ENCODE measurements around the gene IL25.
"Not testable (repeated sequence)": the region's sequence is repeated elsewhere in the genome, so short reads cannot be mapped to it uniquely, and the experiment has no call there.

Gene IL25

DNA sequence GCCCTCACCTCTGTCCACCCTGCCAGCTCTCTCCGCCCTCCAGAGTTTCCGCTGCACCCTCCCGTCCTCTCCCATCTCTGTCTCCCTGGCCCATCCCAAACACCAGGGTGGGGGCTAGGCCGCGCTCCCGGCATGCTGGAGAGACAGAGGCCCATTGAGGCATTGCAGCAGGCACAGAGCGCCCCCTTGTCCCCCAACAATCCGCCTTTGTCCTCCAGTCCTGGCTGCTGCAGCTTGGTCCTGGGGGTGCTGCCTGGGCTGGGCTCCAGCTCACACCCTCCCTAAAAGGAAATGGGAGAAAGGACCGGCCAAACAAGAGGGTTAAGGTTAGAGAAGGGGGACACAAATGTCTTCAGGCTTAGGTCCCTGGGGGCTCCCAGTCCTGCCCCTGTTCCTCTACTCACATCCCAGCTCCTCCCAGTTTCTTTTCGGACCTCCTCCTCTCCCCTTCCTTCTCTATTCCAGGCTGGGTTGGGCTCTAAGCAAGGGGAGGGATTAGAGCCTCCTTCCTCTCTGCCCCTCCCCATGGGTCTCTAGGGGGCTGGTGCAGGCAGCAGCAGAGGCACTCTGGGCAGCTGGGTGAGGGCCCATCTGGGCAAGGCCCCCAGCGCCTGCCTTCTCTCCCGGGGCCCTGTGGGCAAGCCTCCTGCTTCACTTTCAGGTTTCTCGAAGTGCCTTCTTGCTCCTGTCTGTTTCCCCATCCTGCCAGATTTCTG is 4.0 kb downstream of the IL25 start, which contains the start of gene CMTM5:
TSS of gene CMTM5 (plus strand) at position 565 of the 716 bp plus-strand sequence. CDS start 206 bp downstream, outside the sequence.
- no peak for DNase-seq

DNA sequence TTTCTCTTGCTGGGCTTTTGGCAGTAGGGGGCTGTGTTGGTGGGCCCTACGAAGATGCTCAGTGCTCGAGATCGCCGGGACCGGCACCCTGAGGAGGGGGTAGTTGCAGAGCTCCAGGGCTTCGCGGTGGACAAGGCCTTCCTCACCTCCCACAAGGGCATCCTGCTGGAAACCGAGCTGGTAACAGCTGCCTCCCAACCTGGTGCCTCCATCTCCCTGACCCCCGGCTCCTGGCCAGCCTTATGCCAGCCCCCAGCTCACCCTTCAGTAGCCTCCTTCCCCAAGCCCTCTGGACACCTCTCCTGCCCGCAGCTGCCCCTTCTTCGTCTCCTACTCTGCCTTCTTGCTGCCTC is 4.6 kb downstream of the IL25 start:
- no peak for DNase-seq

DNA sequence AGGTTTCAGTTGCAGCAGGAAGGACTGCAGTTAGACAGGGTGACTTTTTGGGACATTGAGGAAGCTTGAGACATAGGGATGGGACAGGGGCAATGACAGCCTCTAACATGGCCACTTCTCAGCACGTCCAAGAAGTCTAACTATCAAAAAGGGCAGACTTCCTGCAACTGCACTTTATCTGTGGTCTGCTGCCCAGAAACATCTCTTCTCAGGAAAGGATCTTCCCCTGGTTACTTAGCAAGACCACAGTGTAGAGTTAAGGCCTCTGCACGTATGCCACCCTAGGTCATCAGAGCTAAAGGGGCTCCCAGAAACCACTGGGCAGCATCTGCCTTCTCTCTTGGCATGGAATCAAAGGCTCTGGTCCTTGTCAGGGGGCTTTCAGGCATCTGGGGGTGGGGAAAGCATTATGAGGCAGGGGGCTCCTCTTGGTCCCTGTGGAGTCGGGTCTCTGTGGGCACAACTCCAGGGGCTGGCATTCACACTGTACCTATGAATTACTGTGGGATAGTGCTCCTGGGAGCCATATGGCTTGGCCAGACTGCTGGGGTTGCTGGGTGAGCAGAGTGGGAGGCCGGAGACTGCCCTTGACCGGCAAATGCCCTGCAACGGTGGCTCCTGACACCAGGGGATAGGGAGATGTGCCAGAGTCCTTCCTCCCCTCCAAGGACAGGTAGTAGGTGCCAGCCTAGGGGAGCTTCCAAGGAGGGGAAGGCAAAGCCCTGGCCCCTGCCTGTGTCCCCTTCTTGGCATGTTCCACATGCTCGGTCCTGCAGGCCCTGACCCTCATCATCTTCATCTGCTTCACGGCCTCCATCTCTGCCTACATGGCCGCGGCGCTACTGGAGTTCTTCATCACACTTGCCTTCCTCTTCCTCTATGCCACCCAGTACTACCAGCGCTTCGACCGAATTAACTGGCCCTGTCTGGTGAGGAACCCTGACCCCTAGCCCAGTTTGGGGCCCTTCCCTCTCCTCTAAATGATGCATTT is 5.3 kb downstream of the IL25 start:
- no peak for DNase-seq

DNA sequence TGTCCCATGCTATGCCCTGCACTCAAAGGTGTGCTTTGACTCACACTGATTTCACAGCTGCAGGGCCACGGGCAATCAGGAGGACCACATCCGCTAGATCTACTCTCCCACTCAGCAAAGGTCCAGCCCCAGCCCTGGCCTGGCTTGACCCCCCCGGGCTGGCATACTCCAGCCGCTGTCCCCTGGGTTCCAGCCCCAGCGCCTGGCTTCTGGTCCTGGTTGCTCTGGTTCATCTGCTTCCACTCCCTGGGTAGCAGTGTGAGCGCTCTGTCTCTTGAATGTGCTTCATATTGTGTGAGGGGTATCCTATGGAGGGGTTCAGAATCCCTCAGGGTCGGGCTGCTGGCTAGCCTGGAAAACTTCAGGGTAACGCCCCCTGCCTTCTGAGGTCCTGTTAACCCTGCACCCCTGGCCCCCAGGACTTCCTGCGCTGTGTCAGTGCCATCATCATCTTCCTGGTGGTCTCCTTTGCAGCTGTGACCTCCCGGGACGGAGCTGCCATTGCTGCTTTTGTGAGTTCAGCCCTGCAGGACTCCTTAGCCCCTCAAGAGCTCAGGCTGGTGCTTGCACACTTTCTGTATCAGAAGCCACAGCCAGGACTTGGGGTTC is 6.1 kb downstream of the IL25 start:
- DNase-seq = no peak

DNA sequence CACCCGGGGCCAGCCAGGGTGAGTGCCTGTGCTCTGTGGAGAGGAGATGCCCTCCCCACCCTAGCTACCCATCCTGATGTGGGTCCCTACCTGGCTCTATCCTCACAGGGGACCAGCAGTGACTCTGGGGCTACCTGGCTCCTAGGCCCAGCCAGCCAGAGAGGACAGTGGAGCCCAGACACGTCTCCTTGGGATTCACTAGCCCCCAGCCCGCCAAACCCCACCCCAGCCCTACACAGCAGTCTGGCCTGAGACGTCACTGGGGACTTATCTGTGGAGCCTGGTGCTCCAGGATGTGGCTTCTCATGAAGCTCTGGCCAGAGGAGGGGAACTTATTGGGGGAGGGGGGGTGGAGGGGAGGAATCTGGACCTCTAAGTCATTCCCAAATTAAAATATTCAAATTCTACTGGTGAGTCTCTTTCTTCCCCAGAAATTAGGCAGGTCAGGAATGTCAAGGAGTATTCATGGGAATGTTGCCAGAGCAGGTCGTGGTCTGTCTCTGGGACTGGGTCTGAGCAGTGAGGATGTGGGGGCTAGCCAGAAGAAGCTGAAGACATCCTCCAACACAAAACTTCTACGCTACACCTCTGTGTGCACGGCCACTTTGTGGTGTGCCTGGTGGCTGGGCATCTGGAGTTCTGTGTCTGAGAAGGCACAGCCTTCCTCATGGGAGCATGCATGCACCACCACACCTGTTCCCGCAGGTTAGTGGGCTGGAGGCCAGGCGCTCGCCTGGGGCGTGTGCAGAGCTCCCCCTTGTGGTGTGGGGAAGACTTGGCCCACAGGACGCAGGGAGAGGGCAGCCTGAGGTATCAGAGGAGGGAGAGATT is 7.0 kb downstream of the IL25 start:
- peak; percentile 69 for DNase-seq

DNA sequence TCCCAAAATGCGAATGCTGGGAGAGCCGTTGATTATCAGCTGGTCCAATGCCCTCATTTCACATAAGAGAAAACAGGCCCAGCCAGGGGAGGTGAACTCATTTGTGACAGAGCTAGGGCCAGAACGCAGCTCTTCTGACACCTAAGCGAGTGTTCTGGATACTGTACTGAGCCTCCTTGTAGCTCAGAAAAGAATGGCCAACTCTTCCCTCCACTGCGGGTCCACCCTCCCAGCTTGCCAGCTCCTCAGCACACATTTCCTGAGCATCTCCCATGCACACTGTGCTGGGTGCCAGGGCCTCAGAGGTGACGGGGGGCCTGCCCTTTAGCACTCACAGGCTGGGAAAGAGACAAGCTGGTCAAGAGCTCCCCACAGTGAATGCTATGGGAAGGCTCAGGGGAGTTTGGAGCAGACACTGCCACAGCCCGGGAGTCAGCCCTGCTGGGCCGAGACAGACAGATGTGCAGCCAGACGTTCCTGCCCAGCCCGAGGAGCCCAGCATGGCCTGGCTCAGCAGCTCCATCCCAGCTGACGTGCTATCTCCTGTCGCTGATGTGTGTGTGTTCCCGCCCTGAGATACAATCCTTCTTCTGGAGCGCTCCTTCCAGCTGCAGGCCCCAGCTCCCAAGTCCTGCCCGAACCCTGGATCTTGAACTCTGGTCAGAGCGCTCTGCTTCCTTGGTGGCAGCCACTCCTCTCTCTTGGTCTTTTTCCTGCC is 7.7 kb downstream of the IL25 start:
- DNase-seq = no peak

DNA sequence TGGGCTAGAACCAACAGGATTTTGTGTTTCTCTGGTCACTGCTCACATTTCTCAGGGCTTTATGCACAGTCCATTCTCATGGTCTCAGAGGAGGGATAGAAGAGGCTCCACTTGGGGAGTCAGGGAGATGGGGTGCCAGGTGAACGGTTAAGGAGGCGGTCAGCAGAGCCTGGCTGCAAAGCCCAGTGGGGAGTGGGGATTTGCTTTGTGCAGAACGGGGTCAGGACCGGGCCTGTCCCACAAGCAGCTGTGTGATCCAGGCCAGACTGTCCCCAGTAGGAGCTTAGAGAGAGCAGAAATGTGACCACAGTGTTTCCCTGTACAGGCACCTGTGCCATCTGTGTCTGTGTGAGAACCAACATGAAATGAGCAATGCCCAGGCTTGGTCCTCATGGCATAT is 8.4 kb downstream of the IL25 start:
- DNase-seq = no peak

DNA sequence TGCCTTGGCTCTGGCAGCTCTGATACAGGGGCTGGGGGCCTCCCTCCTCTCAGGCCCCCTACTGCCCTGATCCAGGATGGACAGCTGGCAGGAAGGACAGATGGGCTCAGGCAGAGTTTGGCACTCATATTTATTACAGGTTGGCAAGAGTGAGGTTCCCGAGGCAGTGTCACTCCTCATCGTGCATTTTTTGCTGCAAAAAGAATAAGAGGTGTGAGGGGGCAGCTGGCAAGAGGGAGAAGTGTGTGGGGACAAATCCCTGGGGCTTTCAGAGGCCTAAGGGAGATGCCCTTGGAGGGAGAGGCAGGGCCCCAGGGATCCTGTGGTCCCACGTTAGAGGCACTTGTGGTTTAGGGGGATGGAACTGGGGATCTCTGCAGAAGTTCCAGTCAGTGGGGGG is 9.3 kb downstream of the IL25 start:
- peak; percentile 34 for DNase-seq

DNA sequence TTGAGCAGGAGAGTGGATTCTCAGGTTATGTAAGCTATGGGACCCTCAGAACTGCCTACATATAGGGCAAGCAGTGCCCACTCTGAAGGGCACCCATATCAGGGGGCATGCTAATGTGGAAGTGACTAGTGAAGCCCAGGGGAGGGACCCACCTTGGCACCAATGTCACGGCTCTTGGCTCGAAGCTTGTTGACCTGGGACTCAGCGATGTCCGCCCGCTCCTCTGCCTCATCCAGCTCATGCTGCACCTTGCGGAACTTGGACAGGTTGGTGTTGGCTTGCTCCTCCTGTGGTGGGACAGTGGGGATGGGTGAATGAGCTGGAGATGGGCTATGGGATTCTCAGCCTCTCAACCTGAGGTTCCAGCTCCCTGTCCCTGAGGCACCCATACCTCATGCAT is 9.7 kb downstream of the IL25 start:
- no peak for DNase-seq

DNA sequence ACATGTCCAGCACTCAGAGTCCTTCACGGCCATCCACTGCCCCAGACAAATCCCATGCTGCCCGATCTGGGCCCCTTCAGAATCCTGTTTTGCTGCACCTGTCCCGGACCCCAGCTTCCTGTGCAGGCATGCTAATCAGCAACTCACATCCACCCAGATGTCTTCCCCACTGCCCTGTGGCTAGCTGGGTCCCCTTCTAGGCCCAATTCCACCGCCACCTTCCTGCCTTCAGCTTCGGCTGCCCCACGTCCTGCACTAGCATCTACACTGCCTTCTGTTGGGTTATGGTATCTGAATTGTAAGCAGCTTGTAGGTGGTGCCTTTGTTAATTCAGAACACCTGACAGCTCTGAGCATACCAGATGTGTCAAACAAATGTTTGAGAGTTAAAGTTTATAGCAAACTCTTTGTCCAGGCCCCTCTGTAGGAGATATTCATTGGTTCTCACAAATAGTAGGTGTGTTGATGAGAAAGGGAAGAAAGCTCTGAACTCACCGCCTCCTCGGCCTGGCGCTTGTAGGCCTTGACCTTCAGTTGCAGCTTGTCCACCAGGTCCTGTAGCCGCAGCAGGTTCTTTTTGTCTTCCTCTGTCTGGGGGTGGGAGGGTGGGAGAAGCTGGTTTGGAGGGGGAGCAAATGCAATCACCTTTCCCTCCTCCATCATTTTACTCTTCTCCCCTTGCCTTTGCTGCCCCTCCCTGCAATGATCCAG is 10.3 kb downstream of the IL25 start:
- no peak for DNase-seq

DNA sequence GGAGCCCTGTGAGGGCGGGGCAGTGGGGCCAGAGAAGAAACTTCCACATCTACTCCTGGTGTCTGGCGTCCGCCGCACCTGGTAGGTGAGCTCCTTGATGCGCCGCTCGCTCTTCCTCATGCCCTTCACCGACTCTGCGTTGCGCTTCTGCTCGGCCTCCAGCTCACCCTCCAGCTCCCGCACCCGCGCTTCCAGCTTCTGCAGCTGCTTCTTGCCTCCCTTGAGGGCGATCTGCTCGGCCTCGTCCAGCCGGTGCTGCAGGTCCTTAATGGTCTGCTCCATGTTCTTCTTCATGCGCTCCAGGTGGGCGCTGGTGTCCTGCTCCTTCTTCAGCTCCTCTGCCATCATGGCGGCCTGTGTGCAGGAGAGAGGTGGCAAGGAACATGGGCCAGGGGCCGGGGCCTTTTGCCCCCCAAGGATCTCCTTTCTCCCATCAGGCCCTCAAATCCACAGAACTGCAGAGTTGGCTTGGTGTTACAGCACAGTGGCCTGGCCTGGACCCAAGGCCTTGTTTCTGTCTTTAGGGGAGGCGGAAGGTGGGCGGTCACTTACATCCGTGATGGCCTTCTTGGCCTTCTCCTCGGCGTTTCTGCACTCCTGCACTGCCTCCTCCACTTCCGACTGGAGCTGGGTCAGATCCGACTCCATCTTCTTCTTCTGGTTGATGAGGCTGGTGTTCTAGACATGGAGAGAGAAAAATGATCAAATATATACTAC is 11.9 kb downstream of the IL25 start:
- DNase-seq = no peak

DNA sequence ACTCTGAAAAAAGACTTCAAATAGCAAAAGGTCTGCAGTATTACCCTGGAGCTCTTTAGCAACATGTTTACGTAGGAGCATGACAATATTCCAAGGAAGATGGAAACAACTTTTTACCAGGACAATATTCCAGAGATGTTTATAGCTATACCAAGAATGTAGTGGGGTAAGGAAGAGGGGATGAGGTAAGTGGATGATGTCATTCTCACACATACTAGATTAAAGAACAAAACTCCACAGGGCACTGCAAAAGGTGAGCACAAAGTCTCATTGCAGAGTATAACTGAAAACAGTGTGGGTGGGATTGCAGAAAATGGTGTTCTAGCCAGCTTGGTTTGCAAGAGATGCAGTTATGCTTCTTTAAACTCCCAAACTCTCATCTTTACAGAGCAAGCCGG is 12.6 kb downstream of the IL25 start:
- no peak for DNase-seq

DNA sequence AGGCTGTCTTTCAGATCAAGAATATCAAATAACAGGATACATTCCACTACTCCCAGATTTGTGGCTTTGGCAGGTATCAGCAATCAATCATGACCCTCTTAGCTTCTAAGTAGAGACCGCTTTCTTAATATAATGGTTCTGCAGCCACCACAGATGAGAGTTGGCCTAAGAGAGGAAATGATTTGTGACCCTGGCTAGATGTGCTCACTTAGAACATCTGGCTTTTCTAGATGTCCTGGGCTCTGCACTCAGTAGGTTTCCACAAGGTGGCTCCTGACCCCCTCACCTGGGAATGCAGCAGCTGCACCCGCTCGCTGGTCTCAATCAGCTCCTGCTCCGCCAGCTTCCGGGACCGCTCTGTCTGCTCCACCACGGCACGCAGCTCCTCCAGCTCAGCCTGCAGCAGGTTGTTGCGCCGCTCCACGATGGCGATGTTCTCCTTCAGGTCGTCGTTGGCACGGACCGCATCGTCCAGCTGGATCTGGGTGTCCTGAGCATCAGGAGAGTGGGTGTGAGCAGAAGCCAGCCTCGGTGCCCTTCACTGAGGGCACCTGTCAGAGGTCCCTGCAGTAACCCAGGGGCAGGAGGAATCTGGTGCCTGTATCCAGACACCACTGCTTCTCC is 13.1 kb downstream of the IL25 start:
- DNase-seq = no peak

DNA sequence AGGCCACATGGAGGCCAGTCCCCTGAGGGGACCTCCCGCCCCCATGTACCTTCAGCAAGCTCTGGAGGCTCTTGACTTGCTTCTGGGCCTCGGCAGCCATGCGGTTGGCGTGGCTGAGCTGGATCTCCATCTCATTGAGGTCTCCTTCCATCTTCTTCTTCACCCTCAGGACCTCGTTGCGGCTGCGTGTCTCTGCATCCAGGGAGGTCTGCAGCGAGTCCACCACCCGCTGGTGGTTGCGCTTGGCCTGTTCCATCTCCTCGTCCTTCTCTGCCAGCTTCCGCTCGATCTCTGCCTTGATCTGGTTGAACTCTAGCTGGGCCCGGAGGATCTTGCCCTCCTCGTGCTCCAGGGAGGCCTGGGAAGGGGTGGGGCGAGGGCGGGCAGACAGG is 13.7 kb downstream of the IL25 start:
- not testable (repeated sequence) for DNase-seq

DNA sequence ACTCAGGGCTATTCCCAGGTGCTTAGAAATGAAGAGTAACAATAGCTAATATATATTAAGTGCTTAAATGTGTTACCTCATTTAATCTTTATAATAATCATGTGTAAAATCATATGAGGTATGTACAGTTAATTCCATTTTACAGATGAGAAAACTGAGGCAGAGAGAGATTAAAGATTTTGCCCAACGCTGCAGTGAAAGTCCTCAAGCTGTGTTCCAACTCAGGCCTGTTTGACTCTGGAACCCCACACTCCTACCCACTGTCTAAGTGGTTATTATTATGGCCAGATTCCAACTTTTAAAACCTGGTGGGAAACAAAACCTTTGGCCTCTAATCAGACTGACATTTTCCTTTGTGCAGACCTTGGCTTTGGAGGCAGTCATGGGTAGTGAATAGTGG is 14.4 kb downstream of the IL25 start:
- no peak for DNase-seq

DNA sequence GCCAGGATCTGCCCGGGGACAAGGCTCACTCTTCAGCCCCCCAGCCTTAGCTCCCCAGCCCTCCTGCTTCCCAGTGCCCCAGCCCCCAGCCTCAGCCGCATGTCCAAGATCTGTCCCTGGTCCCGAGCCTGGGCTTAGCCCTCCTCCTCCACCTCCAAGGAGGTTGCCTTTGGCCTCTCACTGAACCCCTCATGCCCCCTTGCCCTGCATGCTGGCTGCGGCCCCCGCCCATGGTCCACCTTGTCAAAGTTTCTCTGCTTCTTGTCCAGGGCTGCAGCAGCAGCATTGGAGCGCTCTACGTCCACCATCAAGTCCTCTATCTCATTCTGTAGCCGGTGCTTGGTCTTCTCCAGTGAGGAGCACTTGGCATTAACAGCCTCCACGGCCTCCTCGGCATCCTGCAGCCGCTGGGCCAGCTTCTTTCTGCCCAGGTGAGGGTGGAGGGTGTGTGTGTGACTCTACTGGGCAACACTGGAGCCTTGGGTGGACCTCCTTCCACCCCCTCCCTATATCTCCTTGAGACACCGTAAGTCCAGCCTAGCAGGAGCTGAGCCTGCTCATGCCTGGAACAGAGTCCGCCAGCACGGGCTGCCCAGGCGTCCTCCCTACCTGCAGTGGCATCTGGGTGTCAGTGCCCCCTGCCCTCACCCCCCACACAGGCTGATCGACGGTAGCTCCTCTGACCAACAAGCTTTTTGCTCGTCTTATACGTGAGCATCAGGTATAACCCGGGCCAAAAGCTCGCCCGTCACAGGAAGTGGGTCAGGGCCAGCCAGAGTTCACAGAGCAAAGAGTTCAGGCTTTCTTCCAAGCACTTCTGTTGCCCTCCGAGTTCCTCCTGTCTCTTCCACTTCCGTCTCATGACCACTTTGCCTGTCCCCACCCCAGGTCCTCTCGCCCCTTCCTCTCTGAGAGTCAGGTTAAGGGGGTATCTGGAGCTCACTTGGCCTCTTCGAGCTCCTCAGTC is 15.6 kb downstream of the IL25 start:
- no peak for DNase-seq

DNA sequence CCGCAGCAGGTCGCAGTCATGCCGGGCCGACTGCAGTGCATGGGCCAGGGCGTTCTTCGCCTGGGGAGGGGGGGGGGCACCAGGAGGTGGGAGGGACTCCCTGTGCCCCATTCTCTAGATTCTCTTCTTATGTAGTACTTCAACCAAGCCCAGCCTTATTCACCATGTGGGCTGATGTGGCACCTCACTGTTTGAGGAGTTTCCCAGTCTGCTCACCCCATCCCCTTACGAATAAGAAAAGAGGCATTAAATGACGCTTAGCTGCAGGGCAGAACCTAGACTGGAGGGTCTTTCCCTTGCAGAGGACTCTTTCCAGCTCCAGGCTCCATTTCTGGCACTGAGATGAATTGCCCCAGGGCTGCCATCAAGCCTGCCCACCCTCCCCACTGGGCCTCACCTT is 16.4 kb downstream of the IL25 start:
- DNase-seq = no peak

DNA sequence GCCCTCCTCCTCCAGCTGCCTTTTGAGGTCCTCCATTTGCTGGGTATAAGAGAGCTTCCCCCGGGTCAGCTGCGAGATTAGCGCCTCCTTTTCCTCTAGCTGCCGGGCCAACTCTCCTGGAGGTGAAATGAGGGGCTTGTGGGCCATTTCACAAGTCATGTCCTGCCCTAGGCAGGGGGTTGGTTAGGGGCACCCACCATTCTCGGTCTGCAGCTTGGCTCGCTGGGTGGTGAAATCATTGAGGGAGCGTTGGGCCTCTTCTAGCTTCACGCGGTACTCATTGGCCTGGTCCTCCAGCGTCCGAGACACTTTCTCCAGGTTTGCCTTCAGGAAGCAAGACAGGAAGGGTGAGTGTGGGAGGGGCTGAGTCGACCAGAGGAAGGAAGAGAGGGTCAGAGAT is 16.8 kb downstream of the IL25 start:
- DNase-seq = no peak

DNA sequence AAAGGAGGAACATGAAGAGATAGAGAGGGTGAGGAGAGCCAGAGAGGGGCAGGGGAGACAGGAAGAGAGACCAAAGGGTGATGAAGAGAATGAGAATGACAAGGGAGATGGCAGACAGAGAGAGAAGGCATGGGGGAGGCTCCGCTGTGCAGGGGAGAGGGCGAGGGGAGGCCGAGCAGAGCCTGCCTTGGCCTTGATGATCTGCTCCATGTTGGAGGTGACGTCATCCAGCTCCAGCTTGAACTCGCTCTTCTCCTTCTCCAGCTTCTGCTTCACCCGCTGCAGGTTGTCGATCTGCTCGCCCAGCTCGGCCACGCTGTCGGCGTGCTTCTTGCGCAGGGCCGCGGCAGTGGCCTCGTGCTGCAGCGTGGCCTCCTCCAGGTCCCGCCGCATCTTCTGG is 17.3 kb downstream of the IL25 start:
- DNase-seq = not testable (repeated sequence)

All from DMS79 treated with DMSO at 0.1 percent for 48 hours (cell line).